GM20000 (cell line): ENCODE results near the gene RING1.

ENCODE experiments used
- DNase-seq: peaks from one replicate; pipeline ENCODE4 v3.0.0; 2012; ENCODE audit warnings: low spot score
- TF ChIP-seq, protein P1 (sequence below): IDR thresholded peaks from 2 replicates; pipeline ENCODE4 v1.5.1; 2012; ENCODE audit warnings: mild to moderate bottlenecking, control low read depth; ENCODE audit errors: extremely low read depth, missing control alignments

The RING1 gene

DNA sequence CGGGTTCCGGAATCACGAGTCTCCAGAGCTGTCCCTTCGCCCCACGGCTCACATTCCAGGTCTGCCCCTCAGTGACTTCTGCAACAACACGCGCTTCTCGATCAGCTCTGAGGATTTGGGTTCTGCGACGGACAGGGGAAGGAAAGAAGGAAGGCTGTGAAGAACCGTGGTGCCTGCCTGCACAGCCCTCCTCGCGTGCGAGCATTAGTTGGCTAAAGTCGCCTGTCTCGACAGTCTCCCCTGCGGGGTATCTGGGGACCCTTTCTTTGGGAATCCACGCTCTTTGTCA lies 40.3 kb downstream of the RING1 start:
- DNase-seq, result no peak

GRCh38 chr6:33248932-33249731 lies 40.8 kb downstream of the RING1 start:
- DNase-seq, result peak; percentile 86
- TF ChIP-seq, protein P1, sequence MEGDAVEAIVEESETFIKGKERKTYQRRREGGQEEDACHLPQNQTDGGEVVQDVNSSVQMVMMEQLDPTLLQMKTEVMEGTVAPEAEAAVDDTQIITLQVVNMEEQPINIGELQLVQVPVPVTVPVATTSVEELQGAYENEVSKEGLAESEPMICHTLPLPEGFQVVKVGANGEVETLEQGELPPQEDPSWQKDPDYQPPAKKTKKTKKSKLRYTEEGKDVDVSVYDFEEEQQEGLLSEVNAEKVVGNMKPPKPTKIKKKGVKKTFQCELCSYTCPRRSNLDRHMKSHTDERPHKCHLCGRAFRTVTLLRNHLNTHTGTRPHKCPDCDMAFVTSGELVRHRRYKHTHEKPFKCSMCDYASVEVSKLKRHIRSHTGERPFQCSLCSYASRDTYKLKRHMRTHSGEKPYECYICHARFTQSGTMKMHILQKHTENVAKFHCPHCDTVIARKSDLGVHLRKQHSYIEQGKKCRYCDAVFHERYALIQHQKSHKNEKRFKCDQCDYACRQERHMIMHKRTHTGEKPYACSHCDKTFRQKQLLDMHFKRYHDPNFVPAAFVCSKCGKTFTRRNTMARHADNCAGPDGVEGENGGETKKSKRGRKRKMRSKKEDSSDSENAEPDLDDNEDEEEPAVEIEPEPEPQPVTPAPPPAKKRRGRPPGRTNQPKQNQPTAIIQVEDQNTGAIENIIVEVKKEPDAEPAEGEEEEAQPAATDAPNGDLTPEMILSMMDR, result no peak

More for the DNA sequence above, 40.3 kb downstream of the RING1 start:
- TF ChIP-seq, protein P1, result no peak

DNA sequence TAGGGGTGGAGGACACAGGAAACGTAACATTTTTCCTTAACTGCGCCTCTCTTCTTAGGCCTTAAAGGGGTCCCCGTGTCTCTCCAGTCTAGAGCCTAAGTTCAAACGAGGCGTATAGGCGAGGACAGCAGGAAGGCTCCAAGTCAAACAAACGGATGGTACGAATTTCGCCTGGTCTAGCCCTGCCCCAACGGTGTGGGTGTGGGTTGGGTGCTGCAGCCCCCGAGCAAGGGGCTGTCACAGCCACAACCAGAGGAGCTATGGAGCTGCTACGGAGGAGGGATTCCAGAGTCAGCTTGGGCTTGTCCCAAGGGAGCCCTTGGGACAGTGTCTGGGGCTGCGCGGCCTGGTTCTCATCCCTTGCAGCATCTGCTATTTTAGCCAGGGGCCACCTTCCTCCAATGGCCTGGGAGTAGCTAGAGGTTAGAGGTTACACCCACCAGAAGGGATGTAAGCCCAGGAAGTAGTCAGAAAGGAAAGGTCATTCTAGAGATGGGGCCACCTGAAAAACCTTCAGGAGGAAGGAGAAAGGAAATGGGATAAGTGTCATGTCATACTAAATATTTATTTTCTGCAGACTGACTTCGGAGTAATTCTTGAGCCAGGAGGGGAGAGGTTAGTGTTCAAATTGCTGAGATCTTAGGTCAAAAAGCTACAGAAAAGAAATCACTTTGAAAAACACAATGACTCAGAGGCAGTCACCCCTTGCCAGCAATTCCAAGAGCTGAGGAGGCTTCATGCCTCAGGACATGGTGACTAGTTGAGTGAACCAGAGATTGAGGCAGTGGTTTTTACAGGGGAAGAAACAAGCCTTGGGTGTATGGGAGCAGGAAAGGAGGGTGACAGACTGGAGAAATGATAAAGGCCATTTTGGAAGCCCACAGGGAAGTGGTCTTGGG lies 41.7 kb downstream of the RING1 start:
- DNase-seq, result peak; percentile 1

GRCh38 chr6:33250731-33251130 lies 42.4 kb downstream of the RING1 start:
- TF ChIP-seq, protein P1, result no peak
- DNase-seq, result no peak

More for the DNA sequence above, 41.7 kb downstream of the RING1 start:
- TF ChIP-seq, protein P1, result no peak

GRCh38 chr6:33251395-33252012 lies 43.2 kb downstream of the RING1 start:
- DNase-seq, result no peak
- TF ChIP-seq, protein P1, result no peak

DNA sequence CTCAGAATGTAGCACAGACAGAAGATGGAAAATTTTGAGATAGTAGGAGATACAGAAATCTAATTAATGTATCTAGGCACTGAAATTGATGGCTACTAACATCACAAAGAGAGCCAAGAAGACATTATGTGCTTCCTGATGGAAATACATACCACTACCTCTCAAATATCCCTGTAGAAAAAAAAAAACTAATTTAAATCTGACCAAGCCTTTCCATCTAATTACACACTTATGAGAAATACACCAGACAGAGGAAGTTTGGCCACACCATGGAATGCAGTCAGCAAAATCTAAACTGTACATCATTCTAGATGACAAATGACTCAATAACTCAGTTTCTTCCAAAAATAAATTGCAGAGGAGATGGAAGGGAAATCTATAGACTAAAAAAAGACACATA lies 44.5 kb downstream of the RING1 start:
- TF ChIP-seq, protein P1, result no peak
- no peak for DNase-seq

DNA sequence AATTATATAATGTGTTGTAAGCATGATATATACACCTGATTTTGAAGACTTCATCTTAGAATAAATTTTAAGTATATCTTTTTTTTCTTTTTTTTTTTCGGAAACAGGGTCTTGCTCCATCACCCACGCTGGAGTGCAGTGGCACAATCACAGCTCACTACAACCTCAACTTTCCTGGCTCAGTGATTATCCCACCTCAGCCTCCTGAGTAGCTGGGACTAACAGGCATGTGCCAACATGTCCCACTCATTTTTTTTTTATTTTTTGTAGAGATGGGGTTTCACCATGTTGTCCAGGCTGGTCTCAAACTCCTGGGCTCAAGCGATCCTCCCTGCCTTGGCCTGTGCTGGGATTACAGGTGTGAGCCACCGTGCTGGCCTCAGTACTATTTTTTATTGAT lies 46.3 kb downstream of the RING1 start:
- TF ChIP-seq, protein P1, result no peak
- no peak for DNase-seq
